ENCODE results near the gene PRDM2.

Gene PRDM2

DNA sequence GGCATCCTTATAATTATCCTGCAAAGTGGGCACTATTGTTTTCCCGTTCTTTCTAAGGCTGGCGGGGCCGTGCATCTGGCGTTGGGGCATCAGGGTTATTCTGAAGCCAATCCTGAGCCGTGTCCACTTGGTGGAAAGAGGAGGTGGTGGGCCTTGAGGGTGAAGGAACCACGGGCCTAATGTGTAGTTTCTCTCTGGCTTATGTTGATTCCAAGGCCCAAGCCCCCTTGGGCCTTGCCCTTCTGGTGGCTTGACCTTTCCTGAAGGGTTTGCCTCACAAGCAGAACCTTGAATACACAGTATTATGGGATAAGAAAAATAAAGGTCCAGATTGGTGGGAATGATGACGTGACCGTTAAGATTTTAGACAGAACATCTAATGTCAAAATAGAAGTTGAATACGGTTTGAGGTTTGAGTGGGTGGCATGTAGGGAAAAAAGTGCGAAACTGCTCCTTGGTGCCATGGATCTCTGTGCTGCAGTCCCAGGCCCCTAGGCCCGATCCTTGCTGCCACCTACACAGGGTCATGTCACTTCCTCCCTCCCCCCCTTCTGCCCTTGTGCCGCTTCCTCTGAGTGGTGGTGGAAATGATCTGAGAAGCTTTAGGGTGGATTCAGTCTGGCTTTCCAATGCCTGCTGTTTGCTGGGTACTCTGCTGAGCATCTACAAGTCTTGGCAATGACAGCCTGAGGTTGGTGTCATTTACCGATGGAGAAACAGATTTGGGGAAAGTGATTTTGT lies 90.5 kb downstream of the PRDM2 start:
- no peak for DNase-seq (ENCODE audit: low read depth)

- peak; percentile 59 for DNase-seq (ENCODE audit: low read depth)
Observed at GRCh38 chr1:13792419-13792818, 92.4 kb downstream of the PRDM2 start.

GRCh38 chr1:13793088-13793730 lies 93.2 kb downstream of the PRDM2 start:
- DNase-seq (ENCODE audit: low read depth): no peak

- no peak for DNase-seq (ENCODE audit: low read depth)
Observed at GRCh38 chr1:13794231-13795187, 94.5 kb downstream of the PRDM2 start.

- no peak for DNase-seq (ENCODE audit: low read depth)
Observed at GRCh38 chr1:13797397-13797796, 97.4 kb downstream of the PRDM2 start.

GRCh38 chr1:13798120-13798519 lies 98.1 kb downstream of the PRDM2 start:
- no peak for DNase-seq (ENCODE audit: low read depth)

DNA sequence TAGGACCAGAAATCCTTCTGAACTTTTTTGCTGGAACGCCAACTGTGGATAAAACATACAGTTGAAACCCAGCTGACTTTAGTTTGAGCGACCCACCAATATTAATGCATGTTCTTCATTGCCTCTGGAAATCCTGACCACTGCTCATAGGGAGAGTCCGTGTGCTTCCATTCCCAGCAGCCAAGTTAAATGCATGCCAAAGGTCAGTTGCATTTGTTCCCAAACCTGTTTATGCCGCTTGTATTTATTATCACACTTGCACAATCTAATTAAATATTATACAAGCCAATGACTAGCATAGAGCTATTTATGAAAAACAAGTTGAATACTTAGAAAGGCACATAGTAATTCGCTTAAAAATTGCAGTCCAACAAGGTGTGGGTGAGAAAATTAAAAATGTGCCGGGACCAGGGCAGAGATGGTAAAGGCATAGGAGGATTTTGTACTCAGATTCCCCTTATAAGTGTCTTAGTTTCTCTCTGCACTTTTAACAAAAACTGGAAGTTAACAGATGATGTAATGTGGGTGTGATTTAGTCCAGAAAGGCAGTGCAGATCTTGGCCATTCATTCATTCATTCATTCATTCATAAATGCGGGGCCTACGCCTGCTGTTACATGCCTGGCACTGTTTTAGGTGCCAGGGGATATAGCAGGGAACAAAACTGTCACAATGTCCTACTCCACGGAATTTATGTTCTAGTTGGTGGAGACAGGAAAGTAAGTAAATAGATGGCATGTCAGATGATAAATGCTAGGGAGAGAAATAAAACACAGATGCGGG lies 99.7 kb downstream of the PRDM2 start:
- no peak for DNase-seq (ENCODE audit: low read depth)

DNA sequence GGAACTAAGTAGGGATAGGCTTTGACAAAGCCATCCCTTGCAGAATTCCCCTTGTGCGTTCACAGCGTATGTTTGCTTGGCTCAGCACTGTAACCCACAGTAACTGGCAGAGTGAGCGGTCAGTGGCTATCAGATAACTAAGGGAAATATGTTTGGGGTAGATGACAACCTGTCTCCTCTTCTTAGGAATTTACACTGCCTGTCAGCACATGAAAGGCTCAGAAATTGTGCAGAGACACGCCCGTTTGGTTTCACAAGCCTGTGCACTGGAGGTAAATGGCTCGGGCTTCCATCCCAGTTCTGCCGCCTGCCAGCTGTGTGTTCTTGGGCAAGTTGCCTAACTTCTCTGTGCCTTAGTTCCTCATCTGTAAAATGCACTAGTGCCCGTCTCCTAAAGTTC lies 101.2 kb downstream of the PRDM2 start:
- no peak for DNase-seq (ENCODE audit: low read depth)

DNA sequence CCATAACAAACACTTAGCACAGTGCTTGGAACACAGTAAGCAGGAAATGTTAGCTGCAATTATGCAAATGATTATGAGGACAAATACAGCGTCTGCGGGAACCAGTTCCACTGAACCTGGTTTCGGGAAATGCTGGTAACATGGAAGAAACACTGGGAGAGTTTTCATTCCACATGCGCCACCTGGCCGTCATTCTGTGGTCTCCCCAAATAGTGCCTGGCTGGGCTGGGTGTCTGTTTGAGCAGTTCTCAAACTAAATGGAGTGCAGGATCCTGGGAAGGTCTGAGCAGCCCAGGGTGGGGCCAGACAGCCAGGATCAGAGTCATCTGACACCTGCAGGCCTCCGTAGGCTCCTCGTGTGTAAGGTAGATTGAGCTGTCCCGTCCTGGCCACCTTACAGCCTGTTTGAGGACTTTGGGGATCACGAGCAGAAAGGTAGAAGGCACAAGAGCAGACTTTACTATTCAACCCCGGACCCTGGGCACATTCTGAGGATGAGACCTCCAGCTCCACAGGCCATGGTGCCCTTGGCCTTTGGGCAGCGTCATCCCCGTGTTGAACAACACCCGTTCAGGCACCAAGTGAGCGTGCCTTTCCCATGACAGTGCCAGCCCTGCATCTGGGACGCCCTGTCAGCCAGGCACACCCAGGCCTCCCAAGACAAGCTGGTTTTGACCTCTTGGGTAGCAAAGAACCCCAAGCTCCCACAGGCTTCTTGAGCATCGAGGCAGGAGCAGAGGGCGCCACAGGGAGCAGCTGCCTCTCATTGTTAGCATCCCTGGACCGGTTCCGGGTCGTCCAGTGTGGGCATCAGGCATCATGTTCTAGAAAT lies 101.9 kb downstream of the PRDM2 start:
- DNase-seq (ENCODE audit: low read depth): no peak

GRCh38 chr1:13802782-13803545 lies 103.0 kb downstream of the PRDM2 start:
- DNase-seq (ENCODE audit: low read depth): no peak

DNA sequence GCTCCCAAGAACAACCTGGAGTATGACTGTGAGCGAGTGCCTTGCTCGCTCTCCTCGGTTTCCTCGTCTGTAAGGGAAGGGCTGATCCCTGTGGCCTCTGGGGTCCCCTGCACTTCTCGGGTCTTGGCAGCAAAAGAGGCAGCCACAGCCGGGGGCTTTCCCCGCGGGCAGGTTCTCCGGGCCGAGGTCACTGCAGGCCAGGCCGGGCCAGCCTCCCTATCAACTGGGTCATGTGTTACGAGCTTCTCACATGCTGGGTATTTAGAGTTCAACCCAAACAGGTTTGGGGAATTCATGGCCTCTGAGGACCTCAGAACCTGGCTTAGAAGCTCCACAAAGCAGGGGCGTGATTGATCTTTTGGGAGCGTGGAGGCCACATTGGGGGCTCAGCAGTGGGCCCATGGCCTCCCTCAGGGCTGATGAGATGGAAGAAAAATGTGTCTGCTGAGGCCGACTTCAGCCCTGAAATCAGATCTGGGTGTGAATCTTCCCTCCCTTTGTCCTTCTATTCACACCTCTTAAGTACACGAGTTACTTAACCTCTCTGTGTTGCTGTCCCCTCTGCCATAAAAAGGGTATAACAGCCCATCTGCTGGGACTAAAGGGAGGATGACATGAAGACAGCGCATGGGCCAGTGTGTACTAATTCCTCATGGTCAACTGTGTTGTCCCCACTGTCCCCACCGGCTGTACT lies 103.7 kb downstream of the PRDM2 start:
- DNase-seq (ENCODE audit: low read depth): no peak

DNA sequence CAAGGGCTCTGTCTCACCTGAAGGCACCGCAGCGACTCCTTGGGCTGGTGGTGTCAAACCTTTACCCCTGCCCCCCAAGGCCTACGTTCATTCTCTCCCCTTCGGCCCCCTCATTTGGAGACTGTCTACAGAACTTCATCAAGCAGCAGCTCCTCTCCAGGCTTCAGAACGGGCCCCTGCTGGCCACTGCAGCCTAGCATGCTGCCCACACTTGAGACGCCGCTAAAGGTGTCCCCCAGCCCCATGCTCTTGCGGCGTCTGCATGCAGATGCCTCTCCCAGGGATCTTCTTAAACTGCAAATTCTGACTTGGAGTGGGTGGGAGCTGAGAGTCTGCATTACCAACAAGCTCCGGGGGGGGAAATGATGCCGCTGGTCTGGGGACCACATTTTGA lies 104.2 kb downstream of the PRDM2 start:
- DNase-seq (ENCODE audit: low read depth): no peak

- no peak for DNase-seq (ENCODE audit: low read depth)
Observed at GRCh38 chr1:13805431-13805830, 105.4 kb downstream of the PRDM2 start.

DNA sequence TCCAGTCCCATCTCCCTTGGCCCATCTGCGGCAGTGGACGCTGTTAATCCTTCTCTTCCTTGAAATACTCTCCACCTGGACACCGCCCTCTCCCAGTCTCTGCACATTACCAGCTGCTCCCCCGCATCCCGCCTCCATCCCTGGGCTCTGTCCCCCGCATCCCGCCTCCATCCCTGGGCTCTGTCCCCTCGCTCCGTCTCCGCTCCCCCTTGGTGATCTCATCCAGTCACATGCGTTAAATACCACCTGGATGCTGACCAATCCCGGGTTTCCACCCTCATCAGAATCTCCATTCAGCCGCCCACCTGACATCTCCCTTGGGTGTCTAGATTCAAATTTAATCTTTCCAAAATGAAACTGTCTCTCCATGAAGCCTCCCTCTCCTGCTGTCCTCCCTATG lies 106.1 kb downstream of the PRDM2 start:
- DNase-seq (ENCODE audit: low read depth): no peak

DNA sequence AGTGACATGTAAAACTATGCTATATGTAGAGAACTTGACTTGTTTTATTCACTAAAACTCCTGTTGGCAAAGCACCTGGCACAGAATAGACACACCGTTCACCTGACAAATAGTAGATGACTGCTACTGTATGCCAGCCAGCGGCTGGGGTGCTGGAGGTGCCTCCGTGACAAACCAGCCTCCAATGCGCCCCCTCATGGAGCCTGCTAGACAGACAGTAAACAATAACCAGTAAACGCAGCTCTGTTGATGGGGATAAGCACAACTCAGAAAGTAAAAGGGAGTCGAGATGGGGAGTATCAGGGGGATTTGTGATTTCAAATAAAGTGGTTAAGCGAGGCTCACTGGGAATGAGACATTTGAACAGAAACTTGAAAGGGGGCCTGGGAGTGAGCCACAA lies 107.2 kb downstream of the PRDM2 start:
- DNase-seq (ENCODE audit: low read depth): peak; percentile 27

DNA sequence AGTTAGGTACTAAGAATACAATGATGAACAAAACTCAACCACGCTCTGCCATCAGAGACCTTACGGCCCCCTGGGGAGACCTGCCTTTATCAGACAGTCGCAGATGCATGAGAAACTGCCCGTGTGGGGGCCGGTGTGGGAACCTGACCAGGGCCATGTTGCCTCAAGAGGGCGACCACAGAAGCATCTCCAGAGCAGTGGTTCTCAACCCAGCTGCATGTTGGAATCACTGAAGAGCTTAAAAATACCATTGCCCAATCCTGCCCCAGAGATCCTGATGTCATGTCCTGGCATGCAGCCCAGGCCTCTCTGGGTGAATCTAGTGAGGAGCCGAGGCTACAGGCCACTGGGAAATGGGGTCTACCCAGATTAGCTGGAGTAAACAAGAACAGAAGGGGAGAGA lies 108.7 kb downstream of the PRDM2 start:
- peak; percentile 58 for DNase-seq (ENCODE audit: low read depth)

DNA sequence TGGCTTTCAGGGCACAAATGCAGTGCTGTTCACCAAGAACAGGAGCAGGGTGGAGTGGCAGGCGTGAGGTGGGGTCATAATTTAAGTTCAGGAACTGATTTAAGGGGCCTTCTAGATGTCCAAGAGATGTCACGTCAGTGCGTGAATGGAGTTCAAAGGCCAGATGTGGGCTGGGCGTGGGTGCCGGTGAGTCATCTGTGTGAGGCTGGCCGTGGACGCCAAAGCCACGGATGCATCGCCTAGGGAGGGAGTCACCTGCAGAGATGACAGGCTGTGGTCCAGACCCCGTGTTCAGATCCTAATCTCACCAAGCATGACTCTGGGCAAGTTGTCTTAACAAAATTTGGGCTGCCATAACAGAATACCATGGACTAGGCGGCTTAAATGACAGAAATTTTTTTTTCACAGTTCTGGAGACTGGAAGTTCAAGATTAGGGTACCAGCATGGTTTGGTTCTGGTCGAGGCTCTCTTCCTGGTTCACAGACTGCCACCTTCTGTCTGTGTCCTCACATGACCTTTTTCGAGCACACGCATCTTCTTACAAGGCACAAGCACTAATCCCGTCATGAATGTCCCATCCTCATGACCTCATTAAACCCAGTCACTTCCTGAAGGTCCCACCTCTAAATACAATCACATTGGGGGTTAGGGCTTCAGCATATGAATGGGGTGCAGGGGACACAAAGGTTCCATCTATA lies 109.6 kb downstream of the PRDM2 start:
- DNase-seq (ENCODE audit: low read depth): no peak

GRCh38 chr1:13812456-13813397 lies 112.7 kb downstream of the PRDM2 start:
- no peak for DNase-seq (ENCODE audit: low read depth)
